SK-N-MC (cell line): ENCODE measurements around the gene ITSN1.

ENCODE experiments used
- DNase-seq: peaks from one replicate; pipeline ENCODE4 v3.0.0-alpha.2; 2011; ENCODE audit warnings: low read depth, low spot score
- H3K27ac ChIP-seq: fragments of 200-600 bp; sonication (generic); 2 replicates; pipeline ENCODE4 v1.5.1; 2016; ENCODE audit warnings: mixed run types
- H3K36me3 ChIP-seq: fragments of 200-600 bp; sonication (generic); 2 replicates; pipeline ENCODE4 v1.6.1; 2017; ENCODE audit warnings: antibody characterized with exemption, low read length, mixed read lengths; ENCODE audit not compliant: insufficient read depth
- H3K4me3 ChIP-seq: fragments of 200-600 bp; sonication (generic); 2 replicates; pipeline ENCODE4 v1.5.1; 2016
- H3K9ac ChIP-seq: fragments of 200-600 bp; sonication (generic); 2 replicates; pipeline ENCODE4 v1.8.0; 2017; ENCODE audit warnings: mixed run types, mixed read lengths; ENCODE audit not compliant: insufficient read length
- H3K9me3 ChIP-seq: fragments of 200-600 bp; sonication (generic); 2 replicates; pipeline ENCODE4 v1.6.1; 2017; ENCODE audit warnings: low read depth, mild to moderate bottlenecking, antibody characterized with exemption, low read length, moderate library complexity, mixed read lengths
- EZH2 ChIP-seq: fragments of 200-600 bp; sonication (generic); IDR thresholded peaks from one replicate; pipeline ENCODE4 v1.6.1; 2017; ENCODE audit warnings: antibody characterized with exemption
- FOXP2 ChIP-seq: optimal IDR thresholded peaks from 2 replicates; pipeline ENCODE3; 2011; ENCODE audit warnings: mild to moderate bottlenecking, moderate library complexity; ENCODE audit not compliant: insufficient read depth; ENCODE audit errors: extremely low read length, control extremely low read depth
- POLR2AphosphoS5 ChIP-seq: IDR thresholded peaks from 2 replicates; pipeline ENCODE4 v1.6.1; 2012; ENCODE audit warnings: mild to moderate bottlenecking, low read depth, low read length, borderline replicate concordance

ITSN1 gene

GRCh38 chr21:33801424-33802405 is 159.4 kb downstream of the ITSN1 start:
- DNase-seq = peak; percentile 81
- H3K36me3 ChIP-seq = peaks cover 3% of the 10 kb centered on the region
- H3K9me3 ChIP-seq = no peaks in the 10 kb centered on the region
- TF ChIP-seq FOXP2 (peak; percentile 91), EZH2 (no peak)
- peak overlapping the region; percentile 52 for H3K4me3 ChIP-seq
- peak overlapping the region; percentile 49 for H3K27ac ChIP-seq
- H3K9ac ChIP-seq = no peak overlapping the region

GRCh38 chr21:33802481-33802880 is 160.2 kb downstream of the ITSN1 start:
- no peaks in the 10 kb centered on the region for H3K9me3 ChIP-seq
- peak overlapping the region; percentile 52; the same call in 1 of the 2 replicates for H3K4me3 ChIP-seq
- TF ChIP-seq EZH2 (no peak), POLR2AphosphoS5 (no peak), FOXP2 (no peak)
- H3K36me3 ChIP-seq = no peaks in the 10 kb centered on the region; the same call in none of the 2 replicates
- H3K9ac ChIP-seq = no peak overlapping the region
- no peak for DNase-seq
- peak overlapping the region; percentile 49 for H3K27ac ChIP-seq

GRCh38 chr21:33808715-33809367 is 166.5 kb downstream of the ITSN1 start:
- Histone ChIP-seq H3K27ac (no peak overlapping the region), H3K9ac (no peak overlapping the region), H3K4me3 (no peak overlapping the region), H3K36me3 (peaks cover 2% of the 10 kb centered on the region), H3K9me3 (no peaks in the 10 kb centered on the region)
- no peak for TF ChIP-seq EZH2
- TF ChIP-seq POLR2AphosphoS5 = no peak
- no peak for TF ChIP-seq FOXP2
- DNase-seq = no peak

GRCh38 chr21:33810766-33811165 is 168.5 kb downstream of the ITSN1 start:
- H3K36me3 ChIP-seq = peaks cover 6% of the 10 kb centered on the region; the same call in 1 of the 2 replicates
- no peak for TF ChIP-seq POLR2AphosphoS5
- no peak for TF ChIP-seq FOXP2
- no peak for TF ChIP-seq EZH2
- no peaks in the 10 kb centered on the region for H3K9me3 ChIP-seq
- no peak overlapping the region for H3K4me3 ChIP-seq
- DNase-seq = no peak
- H3K27ac ChIP-seq = peak overlapping the region; percentile 85
- no peak overlapping the region for H3K9ac ChIP-seq

GRCh38 chr21:33811167-33812010 is 169.1 kb downstream of the ITSN1 start:
- DNase-seq = no peak
- TF ChIP-seq POLR2AphosphoS5 (no peak), EZH2 (no peak), FOXP2 (no peak)
- Histone ChIP-seq H3K9ac (peak overlapping the region; percentile 32), H3K4me3 (peak overlapping the region; percentile 29; the same call in 1 of the 2 replicates), H3K36me3 (peaks cover 7% of the 10 kb centered on the region; the same call in 1 of the 2 replicates), H3K9me3 (no peaks in the 10 kb centered on the region), H3K27ac (peak overlapping the region; percentile 85)

- Histone ChIP-seq H3K4me3 (no peak overlapping the region), H3K9ac (no peak overlapping the region), H3K36me3 (peaks cover 12% of the 10 kb centered on the region; the same call in 1 of the 2 replicates), H3K27ac (no peak overlapping the region), H3K9me3 (no peaks in the 10 kb centered on the region)
- TF ChIP-seq POLR2AphosphoS5 (no peak), EZH2 (no peak), FOXP2 (no peak)
- no peak for DNase-seq
These were observed 171.6 kb downstream of the ITSN1 start for GRCh38 chr21:33813832-33814365.

GRCh38 chr21:33815143-33815707 is 172.9 kb downstream of the ITSN1 start:
- no peak for TF ChIP-seq POLR2AphosphoS5
- no peak for TF ChIP-seq FOXP2
- TF ChIP-seq EZH2 = no peak
- no peak overlapping the region for H3K4me3 ChIP-seq
- no peak overlapping the region for H3K27ac ChIP-seq
- DNase-seq = no peak
- peaks cover 16% of the 10 kb centered on the region for H3K36me3 ChIP-seq
- no peak overlapping the region for H3K9ac ChIP-seq
- H3K9me3 ChIP-seq = no peaks in the 10 kb centered on the region

GRCh38 chr21:33816174-33816573 is 173.9 kb downstream of the ITSN1 start:
- H3K9ac ChIP-seq = no peak overlapping the region
- TF ChIP-seq EZH2 (no peak), FOXP2 (no peak), POLR2AphosphoS5 (no peak)
- peaks cover 21% of the 10 kb centered on the region for H3K36me3 ChIP-seq
- DNase-seq = no peak
- H3K9me3 ChIP-seq = no peaks in the 10 kb centered on the region
- no peak overlapping the region for H3K4me3 ChIP-seq
- no peak overlapping the region for H3K27ac ChIP-seq
